GM12878 (cell line): ENCODE results near the gene ATP1B2. TPM values are rescaled to one million over a fixed set of nuclear protein-coding genes. Genes with fewer than 3 reads are reported as not detected.
A peak's percentile ranks its signal among the peaks of the same experiment; 100 is the strongest.

Experiments used
- CEBPB ChIP-seq, 2 experiments: fragments of 150-350 bp in 1 of 2; IDR thresholded peaks; 2 replicates each; pipeline ENCODE4 v1.6.1; 2012 to 2014; ENCODE audit warnings: low read depth in 2 of 2, low read length in 2 of 2, borderline replicate concordance in 1 of 2, inconsistent platforms in 1 of 2
- ETV6 ChIP-seq, 2 experiments: fragments of 450-650 bp in 1 of 2; IDR thresholded peaks in 1 of 2; conservative IDR thresholded peaks in 1 of 2; 2 replicates each; pipeline ENCODE4 v1.6.1; 2014; ENCODE audit warnings: antibody characterized with exemption in 1 of 2, borderline replicate concordance in 1 of 2, low read depth in 1 of 2, mild to moderate bottlenecking in 1 of 2, moderate library complexity in 1 of 2
- EZH2 ChIP-seq: IDR thresholded peaks from 2 replicates; pipeline ENCODE4 v1.6.1; 2012; ENCODE audit warnings: low read depth, mild to moderate bottlenecking, control low read depth, inconsistent platforms, low read length, borderline replicate concordance; ENCODE audit not compliant: control insufficient read depth
- FOS ChIP-seq: IDR thresholded peaks from 3 replicates; pipeline ENCODE4 v1.6.1; 2011; ENCODE audit warnings: borderline replicate concordance; ENCODE audit not compliant: insufficient read length; ENCODE audit errors: extremely low read depth
- GATAD2B ChIP-seq: fragments of 450-650 bp; conservative IDR thresholded peaks from 2 replicates; pipeline ENCODE4 v1.6.1; 2017; ENCODE audit warnings: low read depth, mild to moderate bottlenecking, moderate library complexity
- NRF1 ChIP-seq: conservative IDR thresholded peaks from 2 replicates; pipeline ENCODE4 v1.6.1; 2011; ENCODE audit warnings: mild to moderate bottlenecking, low read depth, low read length, improper control_type of control experiment
- POLR2A ChIP-seq: IDR thresholded peaks from 2 replicates; pipeline ENCODE4 v1.6.1; 2011; ENCODE audit warnings: low read depth, mild to moderate bottlenecking, low read length
- RAD51 ChIP-seq: fragments of 450-650 bp; IDR thresholded peaks from 2 replicates; pipeline ENCODE4 v1.6.1; 2016; ENCODE audit warnings: moderate library complexity, mild to moderate bottlenecking, inconsistent platforms
- SIN3A ChIP-seq: IDR thresholded peaks from 2 replicates; pipeline ENCODE4 v1.6.1; 2012; ENCODE audit warnings: low read depth, low read length, improper control_type of control experiment
- USF2 ChIP-seq: IDR thresholded peaks from 2 replicates; pipeline ENCODE4 v1.6.1; 2011; ENCODE audit warnings: low read depth, low read length, improper control_type of control experiment, borderline replicate concordance
- ZBTB11 ChIP-seq: fragments of 450-650 bp; formaldehyde crosslinking; IDR thresholded peaks from 2 replicates; pipeline ENCODE4 v1.5.0; 2022; ENCODE audit warnings: mild to moderate bottlenecking, missing genetic modification characterization
- ZNF622 ChIP-seq: fragments of 450-650 bp; IDR thresholded peaks from 2 replicates; pipeline ENCODE4 v1.6.1; 2017; ENCODE audit warnings: mild to moderate bottlenecking, inconsistent platforms
- polyA plus RNA-seq, 11 experiments: library from polyadenylated mRNA; depleted of rRNA in 4 of 11; unstranded in 6 of 11; stranded (reverse) in 5 of 11; fragments of >200 nt; fragmentation: Nextera tagmentation in 4 of 11; fragmentation: Illumina TruSeq in 1 of 11; extraction: Ambion mirVana in 4 of 11; extraction: Trizol in 1 of 11; gene quantifications; 1 replicate in 1 of 11; 2 replicates in 10 of 11; pipeline versions ENCODE4 v1.2.1 to v1.2.3, GENCODE V29; 2011 to 2016; ENCODE audit warnings: inconsistent platforms in 2 of 11, missing spikeins in 2 of 11, low read depth in 1 of 11
- total RNA-seq, 4 experiments: library from RNA; depleted of rRNA in 3 of 4; stranded (reverse); fragments of >200 nt in 3 of 4; fragmentation: Illumina TruSeq in 1 of 4; extraction: Trizol in 1 of 4; gene quantifications; 2 replicates each; pipeline versions ENCODE4 v1.2.1 to v1.2.3, GENCODE V29; 2013 to 2021
- TF ChIP-seq, protein P1 (sequence below): IDR thresholded peaks from 2 replicates; pipeline ENCODE4 v1.6.1; 2012; ENCODE audit warnings: improper control_type of control experiment, low read depth, low read length; ENCODE audit not compliant: insufficient replicate concordance
- TF ChIP-seq, protein P2 (sequence below): fragments of 450-650 bp; IDR thresholded peaks from 2 replicates; pipeline ENCODE4 v1.6.1; 2017; ENCODE audit warnings: mild to moderate bottlenecking, moderate library complexity

The ATP1B2 gene
- total and polyA plus RNA-seq, 10 of the 15 experiments (the other 5 are each of a cell fraction or from before 2014, with no cell fraction given): 0.03 to 0.29 (median 0.15) TPM; not detected in 3

- TF ChIP-seq ZBTB11 (CRISPR knock-in tag): no peak
- TF ChIP-seq CEBPB (IDR thresholded peaks at IDR 0.05; ENCODE audit: borderline replicate concordance in 1 of 2, low read depth in 2 of 2, low read length in 2 of 2): no peak
- TF ChIP-seq SIN3A: no peak
- no peak for TF ChIP-seq GATAD2B
- TF ChIP-seq RAD51: no peak; the same call in 1 of the 2 replicates
- no peak for TF ChIP-seq FOS
- no peak for TF ChIP-seq NRF1
- no peak for TF ChIP-seq USF2
- TF ChIP-seq, protein P1, sequence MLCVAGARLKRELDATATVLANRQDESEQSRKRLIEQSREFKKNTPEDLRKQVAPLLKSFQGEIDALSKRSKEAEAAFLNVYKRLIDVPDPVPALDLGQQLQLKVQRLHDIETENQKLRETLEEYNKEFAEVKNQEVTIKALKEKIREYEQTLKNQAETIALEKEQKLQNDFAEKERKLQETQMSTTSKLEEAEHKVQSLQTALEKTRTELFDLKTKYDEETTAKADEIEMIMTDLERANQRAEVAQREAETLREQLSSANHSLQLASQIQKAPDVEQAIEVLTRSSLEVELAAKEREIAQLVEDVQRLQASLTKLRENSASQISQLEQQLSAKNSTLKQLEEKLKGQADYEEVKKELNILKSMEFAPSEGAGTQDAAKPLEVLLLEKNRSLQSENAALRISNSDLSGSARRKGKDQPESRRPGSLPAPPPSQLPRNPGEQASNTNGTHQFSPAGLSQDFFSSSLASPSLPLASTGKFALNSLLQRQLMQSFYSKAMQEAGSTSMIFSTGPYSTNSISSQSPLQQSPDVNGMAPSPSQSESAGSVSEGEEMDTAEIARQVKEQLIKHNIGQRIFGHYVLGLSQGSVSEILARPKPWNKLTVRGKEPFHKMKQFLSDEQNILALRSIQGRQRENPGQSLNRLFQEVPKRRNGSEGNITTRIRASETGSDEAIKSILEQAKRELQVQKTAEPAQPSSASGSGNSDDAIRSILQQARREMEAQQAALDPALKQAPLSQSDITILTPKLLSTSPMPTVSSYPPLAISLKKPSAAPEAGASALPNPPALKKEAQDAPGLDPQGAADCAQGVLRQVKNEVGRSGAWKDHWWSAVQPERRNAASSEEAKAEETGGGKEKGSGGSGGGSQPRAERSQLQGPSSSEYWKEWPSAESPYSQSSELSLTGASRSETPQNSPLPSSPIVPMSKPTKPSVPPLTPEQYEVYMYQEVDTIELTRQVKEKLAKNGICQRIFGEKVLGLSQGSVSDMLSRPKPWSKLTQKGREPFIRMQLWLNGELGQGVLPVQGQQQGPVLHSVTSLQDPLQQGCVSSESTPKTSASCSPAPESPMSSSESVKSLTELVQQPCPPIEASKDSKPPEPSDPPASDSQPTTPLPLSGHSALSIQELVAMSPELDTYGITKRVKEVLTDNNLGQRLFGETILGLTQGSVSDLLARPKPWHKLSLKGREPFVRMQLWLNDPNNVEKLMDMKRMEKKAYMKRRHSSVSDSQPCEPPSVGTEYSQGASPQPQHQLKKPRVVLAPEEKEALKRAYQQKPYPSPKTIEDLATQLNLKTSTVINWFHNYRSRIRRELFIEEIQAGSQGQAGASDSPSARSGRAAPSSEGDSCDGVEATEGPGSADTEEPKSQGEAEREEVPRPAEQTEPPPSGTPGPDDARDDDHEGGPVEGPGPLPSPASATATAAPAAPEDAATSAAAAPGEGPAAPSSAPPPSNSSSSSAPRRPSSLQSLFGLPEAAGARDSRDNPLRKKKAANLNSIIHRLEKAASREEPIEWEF: no peak
- peak; percentile 88 for TF ChIP-seq POLR2A
- TF ChIP-seq ETV6 (conservative IDR thresholded peaks at IDR 0.05 in 1 of 2, IDR thresholded peaks at IDR 0.05 in 1 of 2; ENCODE audit: borderline replicate concordance in 1 of 2, low read depth in 1 of 2): no peak
- no peak for TF ChIP-seq EZH2
- TF ChIP-seq ZNF622: no peak
- TF ChIP-seq, protein P2, sequence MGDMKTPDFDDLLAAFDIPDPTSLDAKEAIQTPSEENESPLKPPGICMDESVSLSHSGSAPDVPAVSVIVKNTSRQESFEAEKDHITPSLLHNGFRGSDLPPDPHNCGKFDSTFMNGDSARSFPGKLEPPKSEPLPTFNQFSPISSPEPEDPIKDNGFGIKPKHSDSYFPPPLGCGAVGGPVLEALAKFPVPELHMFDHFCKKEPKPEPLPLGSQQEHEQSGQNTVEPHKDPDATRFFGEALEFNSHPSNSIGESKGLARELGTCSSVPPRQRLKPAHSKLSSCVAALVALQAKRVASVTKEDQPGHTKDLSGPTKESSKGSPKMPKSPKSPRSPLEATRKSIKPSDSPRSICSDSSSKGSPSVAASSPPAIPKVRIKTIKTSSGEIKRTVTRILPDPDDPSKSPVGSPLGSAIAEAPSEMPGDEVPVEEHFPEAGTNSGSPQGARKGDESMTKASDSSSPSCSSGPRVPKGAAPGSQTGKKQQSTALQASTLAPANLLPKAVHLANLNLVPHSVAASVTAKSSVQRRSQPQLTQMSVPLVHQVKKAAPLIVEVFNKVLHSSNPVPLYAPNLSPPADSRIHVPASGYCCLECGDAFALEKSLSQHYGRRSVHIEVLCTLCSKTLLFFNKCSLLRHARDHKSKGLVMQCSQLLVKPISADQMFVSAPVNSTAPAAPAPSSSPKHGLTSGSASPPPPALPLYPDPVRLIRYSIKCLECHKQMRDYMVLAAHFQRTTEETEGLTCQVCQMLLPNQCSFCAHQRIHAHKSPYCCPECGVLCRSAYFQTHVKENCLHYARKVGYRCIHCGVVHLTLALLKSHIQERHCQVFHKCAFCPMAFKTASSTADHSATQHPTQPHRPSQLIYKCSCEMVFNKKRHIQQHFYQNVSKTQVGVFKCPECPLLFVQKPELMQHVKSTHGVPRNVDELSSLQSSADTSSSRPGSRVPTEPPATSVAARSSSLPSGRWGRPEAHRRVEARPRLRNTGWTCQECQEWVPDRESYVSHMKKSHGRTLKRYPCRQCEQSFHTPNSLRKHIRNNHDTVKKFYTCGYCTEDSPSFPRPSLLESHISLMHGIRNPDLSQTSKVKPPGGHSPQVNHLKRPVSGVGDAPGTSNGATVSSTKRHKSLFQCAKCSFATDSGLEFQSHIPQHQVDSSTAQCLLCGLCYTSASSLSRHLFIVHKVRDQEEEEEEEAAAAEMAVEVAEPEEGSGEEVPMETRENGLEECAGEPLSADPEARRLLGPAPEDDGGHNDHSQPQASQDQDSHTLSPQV: no peak
These were observed 23.2 kb upstream of the ATP1B2 start, which contains the start of gene SAT2 (continued) for GRCh38 chr17:7627250-7628121.
